GM13977 (cell line): ENCODE results near the gene SLC25A25.

Experiments used
- DNase-seq: peaks from one replicate; pipeline ENCODE4 v3.0.0; 2012; ENCODE audit warnings: low spot score
- CTCF ChIP-seq: IDR thresholded peaks from 2 replicates; pipeline ENCODE4 v1.5.1; 2012; ENCODE audit warnings: mild to moderate bottlenecking, control low read depth; ENCODE audit not compliant: insufficient read depth; ENCODE audit errors: extremely low read depth, missing control alignments
- in situ Hi-C: fragments of 300-500 bp; cut with MboI; formaldehyde crosslinking; loops from one replicate; pipeline ENCODE4 v1.12.0; 2022; ENCODE audit warnings: low sequenced_read_pairs, low pct_unique_long_range_greater_than_20kb, mixed read lengths, inconsistent platforms; ENCODE audit not compliant: unreplicated experiment

SLC25A25 gene

GRCh38 chr9:128091571-128091970, 23.5 kb downstream of the SLC25A25 start:
- DNase-seq: no peak
- TF ChIP-seq CTCF: no peak
- in situ Hi-C loops: no loop called here

DNA sequence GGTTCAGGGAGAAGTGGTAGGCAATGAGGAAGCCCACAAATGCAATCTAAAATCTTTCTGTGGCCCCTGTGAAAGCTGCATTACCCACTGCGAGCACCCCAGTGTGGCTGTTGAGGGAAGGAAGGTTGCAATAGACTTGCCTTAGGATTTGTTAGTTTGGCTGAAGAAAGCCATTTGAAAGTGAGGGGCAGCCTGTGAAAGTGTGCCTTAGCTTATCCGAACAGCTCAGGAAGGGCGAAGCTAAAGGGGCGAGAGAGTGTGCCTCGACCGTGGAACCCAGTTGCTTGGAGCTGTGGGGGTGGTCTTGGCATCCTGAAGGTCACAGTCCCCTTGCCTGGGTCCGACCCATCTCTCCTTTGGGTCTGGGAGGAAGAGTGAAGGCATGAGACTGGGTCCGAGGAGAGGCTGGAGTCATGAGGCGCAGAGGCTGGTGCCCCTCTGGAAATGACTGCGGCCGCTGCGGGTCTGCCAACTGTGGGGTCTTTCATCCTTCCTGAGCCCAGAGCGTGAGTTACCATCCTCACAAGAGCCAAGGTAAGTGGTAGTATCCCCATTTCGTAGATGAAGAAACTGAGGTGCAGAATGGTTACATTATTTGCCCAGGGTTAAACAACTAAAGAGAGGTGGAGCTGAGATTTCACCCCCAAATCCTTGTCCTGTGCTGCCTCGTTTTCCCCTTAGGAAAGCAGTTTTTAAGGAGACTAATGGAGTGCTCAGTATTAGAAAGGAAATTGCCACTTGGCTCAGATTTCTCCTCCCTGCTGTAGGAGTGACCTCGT, 24.4 kb downstream of the SLC25A25 start:
- DNase-seq: no peak
- in situ Hi-C loops: no loop called here
- no peak for TF ChIP-seq CTCF

DNA sequence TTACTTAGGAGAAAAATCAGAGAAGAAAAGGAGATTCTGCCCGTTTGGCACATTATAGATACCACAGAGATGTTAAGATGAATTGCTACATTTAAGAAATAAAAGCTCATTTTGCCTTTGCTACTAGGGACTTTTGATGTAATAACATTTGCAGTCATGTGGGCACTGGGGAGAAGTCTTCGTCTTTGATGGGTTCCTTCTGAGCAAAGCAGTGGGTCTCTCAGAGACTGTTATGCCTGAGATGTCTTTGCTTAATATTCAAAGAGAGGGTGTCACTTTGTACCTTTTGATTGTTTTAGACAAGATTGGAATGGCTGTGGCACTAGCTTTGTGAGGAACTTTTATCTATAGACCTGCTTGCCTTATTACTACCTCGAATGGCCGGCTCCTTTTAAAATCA, 25.0 kb downstream of the SLC25A25 start:
- no peak for DNase-seq
- in situ Hi-C loops: no loop called here
- no peak for TF ChIP-seq CTCF

GRCh38 chr9:128094166-128094949, 26.3 kb downstream of the SLC25A25 start:
- no peak for TF ChIP-seq CTCF
- peak; percentile 88 for DNase-seq
- in situ Hi-C loops: no loop called here

GRCh38 chr9:128094950-128095544, 27.0 kb downstream of the SLC25A25 start:
- no peak for DNase-seq
- TF ChIP-seq CTCF: no peak
- in situ Hi-C loops: no loop called here

- in situ Hi-C loops: no loop called here
- no peak for DNase-seq
- no peak for TF ChIP-seq CTCF
Observed at GRCh38 chr9:128096616-128097536, 28.8 kb downstream of the SLC25A25 start.
